Smooth muscle cell (in vitro differentiated cells): Measurements from ENCODE around the gene IL18BP. TPM values are rescaled to one million over a fixed set of nuclear protein-coding genes. Genes with fewer than 3 reads are reported as not detected.

Experiments
- DNase-seq: peaks from one replicate; lab custom pipeline; 2025; ENCODE audit not compliant: unreplicated experiment; lab: John Stamatoyannopoulos, UW
- H2AFZ ChIP-seq: fragments of 200-600 bp; sonication (generic); 2 replicates; pipeline ENCODE4 v1.6.0; 2016; ENCODE audit warnings: antibody characterized with exemption, low read depth, mild to moderate bottlenecking
- H3F3A ChIP-seq: fragments of 200-600 bp; sonication (generic); 2 replicates; pipeline ENCODE4 v1.6.0; 2017; ENCODE audit warnings: antibody characterized with exemption, low read depth
- H3K27ac ChIP-seq: fragments of 200-600 bp; sonication (generic); 2 replicates; pipeline ENCODE4 v1.5.1; 2016; ENCODE audit warnings: low read depth, mild to moderate bottlenecking
- H3K27me3 ChIP-seq: fragments of 200-600 bp; sonication (generic); 2 replicates; pipeline ENCODE4 v1.6.1; 2016; ENCODE audit warnings: low read depth, mild to moderate bottlenecking
- H3K36me3 ChIP-seq: fragments of 200-600 bp; sonication (generic); 2 replicates; pipeline ENCODE4 v1.5.1; 2016; ENCODE audit warnings: low read depth
- H3K4me1 ChIP-seq: fragments of 200-600 bp; sonication (generic); 2 replicates; pipeline ENCODE4 v1.5.1; 2016; ENCODE audit warnings: low read depth
- H3K4me2 ChIP-seq: fragments of 200-600 bp; sonication (generic); 2 replicates; pipeline ENCODE4 v1.6.0; 2016; ENCODE audit warnings: mild to moderate bottlenecking
- H3K4me3 ChIP-seq: fragments of 200-600 bp; sonication (generic); 2 replicates; pipeline ENCODE4 v1.5.1; 2016; ENCODE audit warnings: mild to moderate bottlenecking
- H3K79me2 ChIP-seq: fragments of 200-600 bp; sonication (generic); 2 replicates; pipeline ENCODE4 v1.6.0; 2016; ENCODE audit warnings: low read depth, mild to moderate bottlenecking
- H3K9ac ChIP-seq: fragments of 200-600 bp; sonication (generic); 2 replicates; pipeline ENCODE4 v1.6.0; 2016; ENCODE audit warnings: low read depth
- H3K9me3 ChIP-seq: fragments of 200-600 bp; sonication (generic); replicated peaks from 2 replicates; pipeline ENCODE4 v1.5.1; 2016; ENCODE audit warnings: low read depth
- H4K20me1 ChIP-seq: fragments of 200-600 bp; sonication (generic); 2 replicates; pipeline ENCODE4 v1.6.0; 2016; ENCODE audit warnings: low read depth
- WGBS: methylation state at CpG from one replicate; pipeline ENCODE4 v1.1.7; 2016; ENCODE audit warnings: low lambda C conversion rate; 5-methylcytosine and 5-hydroxymethylcytosine counted together
- polyA plus RNA-seq: library from polyadenylated mRNA; unstranded; fragments of >200 nt; fragmentation: Nextera tagmentation; extraction: Ambion mirVana; gene quantifications from 2 replicates; pipeline ENCODE4 v1.2.1, GENCODE V29; 2016
- total RNA-seq: library from RNA; depleted of rRNA; stranded (reverse); fragments of >200 nt; gene quantifications from 2 replicates; pipeline ENCODE4 v1.2.3, GENCODE V29; 2014
- TF ChIP-seq, protein P1 (sequence below): fragments of 200-600 bp; sonication (generic); IDR thresholded peaks from 2 replicates; pipeline ENCODE4 v1.5.1; 2017; ENCODE audit warnings: borderline replicate concordance, mild to moderate bottlenecking, antibody characterized with exemption; ENCODE audit not compliant: insufficient read depth, poor library complexity, severe bottlenecking

The IL18BP gene
- total and polyA plus RNA-seq, 2 experiments from 2014 or later = 0.55 to 4.5 TPM

DNA sequence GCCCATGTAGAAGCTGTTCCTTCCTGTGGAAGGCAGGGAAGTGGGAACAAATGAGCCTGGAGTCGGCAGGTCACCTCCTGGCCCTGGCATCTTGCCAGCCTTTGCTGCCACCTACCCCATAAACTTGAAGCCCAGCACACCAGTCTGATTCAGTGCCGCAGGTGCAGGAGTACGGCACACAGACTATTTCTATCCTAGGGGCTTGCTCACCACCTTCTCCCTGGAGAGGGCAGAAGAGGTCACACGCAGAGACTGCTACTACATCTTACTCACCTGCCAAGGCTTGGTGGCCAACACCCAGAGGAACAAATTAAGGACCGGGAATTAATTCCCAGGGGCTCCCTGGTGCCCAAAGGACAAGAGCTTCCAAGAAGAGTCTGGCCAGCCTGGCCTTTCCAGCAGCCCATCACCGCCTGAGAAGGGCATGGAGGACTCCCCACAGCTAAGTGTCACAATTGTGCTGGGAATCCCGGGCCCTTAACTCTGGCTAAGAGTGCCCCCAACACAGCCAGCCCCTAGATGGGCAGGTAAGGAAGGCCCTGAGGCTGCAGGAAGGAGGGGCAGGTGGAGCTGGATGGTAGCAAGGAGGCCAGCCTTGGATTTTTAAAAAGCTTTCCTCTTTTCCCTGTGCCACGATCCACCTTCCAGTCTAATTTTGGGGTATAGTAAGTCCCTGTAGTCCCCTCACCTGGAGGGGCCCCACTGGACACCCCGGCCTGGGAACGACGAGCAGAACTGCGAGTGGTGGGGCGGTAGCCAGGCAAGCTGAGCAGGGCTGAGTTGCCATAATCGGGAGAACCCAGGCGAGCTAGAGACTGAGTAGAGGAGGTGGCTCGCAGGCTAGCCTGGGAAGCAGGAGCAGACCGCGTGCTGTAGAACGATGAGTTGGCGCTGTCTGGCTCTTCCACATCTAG, 6.9 kb downstream of the IL18BP start:
- no peak for DNase-seq
- H4K20me1 ChIP-seq = peaks cover 67% of the 10 kb centered on the region
- H3K9me3 ChIP-seq = no peaks in the 10 kb centered on the region
- no peak overlapping the region for H2AFZ ChIP-seq
- TF ChIP-seq, protein P1, sequence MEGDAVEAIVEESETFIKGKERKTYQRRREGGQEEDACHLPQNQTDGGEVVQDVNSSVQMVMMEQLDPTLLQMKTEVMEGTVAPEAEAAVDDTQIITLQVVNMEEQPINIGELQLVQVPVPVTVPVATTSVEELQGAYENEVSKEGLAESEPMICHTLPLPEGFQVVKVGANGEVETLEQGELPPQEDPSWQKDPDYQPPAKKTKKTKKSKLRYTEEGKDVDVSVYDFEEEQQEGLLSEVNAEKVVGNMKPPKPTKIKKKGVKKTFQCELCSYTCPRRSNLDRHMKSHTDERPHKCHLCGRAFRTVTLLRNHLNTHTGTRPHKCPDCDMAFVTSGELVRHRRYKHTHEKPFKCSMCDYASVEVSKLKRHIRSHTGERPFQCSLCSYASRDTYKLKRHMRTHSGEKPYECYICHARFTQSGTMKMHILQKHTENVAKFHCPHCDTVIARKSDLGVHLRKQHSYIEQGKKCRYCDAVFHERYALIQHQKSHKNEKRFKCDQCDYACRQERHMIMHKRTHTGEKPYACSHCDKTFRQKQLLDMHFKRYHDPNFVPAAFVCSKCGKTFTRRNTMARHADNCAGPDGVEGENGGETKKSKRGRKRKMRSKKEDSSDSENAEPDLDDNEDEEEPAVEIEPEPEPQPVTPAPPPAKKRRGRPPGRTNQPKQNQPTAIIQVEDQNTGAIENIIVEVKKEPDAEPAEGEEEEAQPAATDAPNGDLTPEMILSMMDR = no peak
- H3K4me1 ChIP-seq = no peaks in the 10 kb centered on the region
- H3K4me2 ChIP-seq = no peak overlapping the region
- H3K27ac ChIP-seq = no peak overlapping the region
- H3F3A ChIP-seq = peaks cover 41% of the 10 kb centered on the region
- 96% methylated on average over 20 of the region's 20 CpGs for WGBS
- H3K4me3 ChIP-seq = no peak overlapping the region
- peaks cover 9% of the 10 kb centered on the region for H3K36me3 ChIP-seq
- no peaks in the 10 kb centered on the region for H3K79me2 ChIP-seq
- no peak overlapping the region for H3K9ac ChIP-seq
- no peaks in the 10 kb centered on the region for H3K27me3 ChIP-seq

DNA sequence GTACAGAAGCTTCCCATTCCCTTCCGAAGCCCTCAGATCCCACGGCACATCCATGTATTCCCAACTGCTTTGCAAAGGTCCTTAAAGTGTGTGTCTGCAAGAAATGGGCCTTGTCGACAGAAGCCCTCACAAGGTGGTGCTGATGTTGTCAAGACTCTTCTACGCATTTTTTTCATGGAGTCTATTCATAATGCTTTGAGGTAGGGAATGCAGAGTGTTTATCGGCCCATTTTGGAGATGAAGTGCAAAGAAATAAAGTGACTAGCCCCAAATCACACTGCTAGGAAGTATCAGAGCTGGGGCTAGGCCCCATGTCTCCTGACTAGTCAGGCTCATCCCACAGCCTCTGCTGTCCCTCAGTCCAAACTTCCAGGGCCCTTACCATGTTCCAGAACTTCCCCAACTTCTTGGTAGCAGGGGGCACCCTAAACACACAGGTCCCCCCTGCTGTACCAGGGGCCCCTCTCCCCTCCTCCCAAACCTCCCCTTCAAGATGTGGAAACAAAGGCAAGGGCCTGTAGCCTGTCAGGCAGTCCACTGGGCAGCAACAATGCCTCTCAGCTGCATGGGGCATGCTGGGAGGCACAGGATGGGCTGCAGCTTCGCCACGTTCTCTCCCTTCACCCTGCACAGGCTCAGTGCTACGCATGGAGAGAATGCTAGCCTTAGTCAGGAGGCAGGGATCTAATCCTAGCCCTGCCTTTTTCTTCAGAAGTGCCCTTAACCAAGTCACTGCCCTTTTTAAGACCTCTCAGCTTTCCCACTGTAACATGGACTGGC, 7.8 kb downstream of the IL18BP start:
- WGBS = 89% methylated on average over 8 of the region's 8 CpGs
- H3K4me2 ChIP-seq = no peak overlapping the region
- peaks cover 41% of the 10 kb centered on the region for H3F3A ChIP-seq
- no peak overlapping the region for H2AFZ ChIP-seq
- no peak overlapping the region for H3K9ac ChIP-seq
- H3K27me3 ChIP-seq = no peaks in the 10 kb centered on the region
- H3K79me2 ChIP-seq = no peaks in the 10 kb centered on the region
- DNase-seq = no peak
- peaks cover 9% of the 10 kb centered on the region for H3K36me3 ChIP-seq
- H3K4me1 ChIP-seq = no peaks in the 10 kb centered on the region
- H3K9me3 ChIP-seq = no peaks in the 10 kb centered on the region
- H3K4me3 ChIP-seq = no peak overlapping the region
- TF ChIP-seq, protein P1 = no peak
- H3K27ac ChIP-seq = no peak overlapping the region
- peaks cover 76% of the 10 kb centered on the region for H4K20me1 ChIP-seq

DNA sequence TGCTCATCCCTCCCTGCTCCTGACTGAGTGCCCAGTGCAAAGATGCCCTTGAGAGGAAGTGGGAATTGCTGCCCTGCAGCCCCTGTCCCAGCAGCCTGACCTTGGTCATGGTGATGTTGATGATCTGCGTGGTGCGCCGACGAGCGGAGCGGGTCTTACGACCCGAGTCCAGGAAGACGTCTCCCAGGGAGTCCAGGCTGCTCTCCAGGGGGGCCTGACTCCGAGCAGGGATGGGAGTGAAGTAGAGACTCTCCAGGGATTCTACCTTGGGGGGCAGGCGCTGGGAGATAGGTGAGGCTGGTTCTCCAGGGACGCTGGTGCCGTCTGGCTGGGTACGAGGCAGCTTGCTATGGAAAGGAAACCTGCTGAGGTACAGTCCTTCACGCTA, 8.4 kb downstream of the IL18BP start:
- Histone ChIP-seq H3K4me2 (no peak overlapping the region), H3K36me3 (peaks cover 9% of the 10 kb centered on the region), H3K4me1 (no peaks in the 10 kb centered on the region), H2AFZ (no peak overlapping the region), H3K27ac (no peak overlapping the region), H3K9ac (no peak overlapping the region), H3K27me3 (no peaks in the 10 kb centered on the region), H3K79me2 (peaks cover 4% of the 10 kb centered on the region), H3F3A (peaks cover 41% of the 10 kb centered on the region), H4K20me1 (peaks cover 80% of the 10 kb centered on the region), H3K9me3 (no peaks in the 10 kb centered on the region), H3K4me3 (no peak overlapping the region)
- TF ChIP-seq, protein P1 = no peak
- DNase-seq = no peak
- 97% methylated on average over 15 of the region's 15 CpGs for WGBS
